SU-DHL-6 (cell line): ENCODE results near the gene AGBL2.

ENCODE experiments used
- EZH2phosphoT487 ChIP-seq: fragments of 200-600 bp; sonication (generic), shearing (Covaris generic); conservative IDR thresholded peaks from 2 replicates; pipeline ENCODE4 v1.6.1; 2018; ENCODE audit warnings: mild to moderate bottlenecking, antibody characterized with exemption, low read length, moderate library complexity, mixed read lengths
- TF ChIP-seq, protein P1 (sequence below): fragments of 200-600 bp; sonication (generic); IDR thresholded peaks from one replicate; pipeline ENCODE4 v1.5.1; 2017; ENCODE audit warnings: antibody characterized with exemption, mild to moderate bottlenecking, low read length, moderate library complexity; ENCODE audit not compliant: insufficient read depth, poor library complexity, severe bottlenecking

DNA sequence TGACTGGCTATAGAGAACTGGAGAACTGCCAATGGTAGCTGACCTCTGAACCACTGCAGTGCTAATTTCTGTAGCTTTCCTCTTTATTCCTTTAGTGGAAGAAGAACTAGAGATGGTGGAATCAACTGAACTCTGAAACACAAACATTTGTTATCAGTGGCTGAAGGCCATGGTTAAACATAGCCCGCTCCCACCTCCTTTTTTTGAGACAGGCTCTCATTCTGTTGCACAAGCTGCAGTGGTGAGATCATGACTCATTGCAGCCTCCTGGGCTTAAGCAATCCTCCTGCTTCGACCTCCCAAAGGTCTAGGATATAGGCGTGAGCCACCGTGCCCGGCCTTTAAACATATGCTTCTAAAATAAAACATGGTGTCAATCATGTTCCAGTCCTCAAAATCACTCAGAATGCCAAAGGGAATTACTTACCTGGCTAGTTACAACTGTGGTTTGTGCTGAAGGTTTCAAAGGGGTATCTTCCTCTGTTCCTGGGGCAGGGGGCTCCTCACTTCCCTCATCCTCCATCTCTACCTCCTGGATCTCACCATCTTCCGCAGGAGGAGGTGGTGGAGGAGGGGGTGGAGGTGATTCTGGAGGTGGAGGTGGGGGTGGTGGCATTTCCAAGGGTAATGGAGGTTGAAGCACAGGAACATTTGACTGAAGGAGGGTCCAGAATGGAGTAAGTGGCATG, 9.0 kb upstream of the AGBL2 start:
- TF ChIP-seq, protein P1, sequence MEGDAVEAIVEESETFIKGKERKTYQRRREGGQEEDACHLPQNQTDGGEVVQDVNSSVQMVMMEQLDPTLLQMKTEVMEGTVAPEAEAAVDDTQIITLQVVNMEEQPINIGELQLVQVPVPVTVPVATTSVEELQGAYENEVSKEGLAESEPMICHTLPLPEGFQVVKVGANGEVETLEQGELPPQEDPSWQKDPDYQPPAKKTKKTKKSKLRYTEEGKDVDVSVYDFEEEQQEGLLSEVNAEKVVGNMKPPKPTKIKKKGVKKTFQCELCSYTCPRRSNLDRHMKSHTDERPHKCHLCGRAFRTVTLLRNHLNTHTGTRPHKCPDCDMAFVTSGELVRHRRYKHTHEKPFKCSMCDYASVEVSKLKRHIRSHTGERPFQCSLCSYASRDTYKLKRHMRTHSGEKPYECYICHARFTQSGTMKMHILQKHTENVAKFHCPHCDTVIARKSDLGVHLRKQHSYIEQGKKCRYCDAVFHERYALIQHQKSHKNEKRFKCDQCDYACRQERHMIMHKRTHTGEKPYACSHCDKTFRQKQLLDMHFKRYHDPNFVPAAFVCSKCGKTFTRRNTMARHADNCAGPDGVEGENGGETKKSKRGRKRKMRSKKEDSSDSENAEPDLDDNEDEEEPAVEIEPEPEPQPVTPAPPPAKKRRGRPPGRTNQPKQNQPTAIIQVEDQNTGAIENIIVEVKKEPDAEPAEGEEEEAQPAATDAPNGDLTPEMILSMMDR = no peak
- TF ChIP-seq EZH2phosphoT487 = no peak
